Inflammatory macrophage treated with lipopolysaccharide for 1 hour (primary cell): ENCODE measurements around the gene EIF4G2.

ENCODE experiments used
- DNase-seq, 2 donors: peaks; one replicate each; pipeline ENCODE4 v3.0.0-alpha.2; 2020 to 2022

EIF4G2 gene

GRCh38 chr11:10807493-10808234 lies 1.1 kb downstream of the EIF4G2 start:
- peak; percentile 69 to 83 for DNase-seq

DNA sequence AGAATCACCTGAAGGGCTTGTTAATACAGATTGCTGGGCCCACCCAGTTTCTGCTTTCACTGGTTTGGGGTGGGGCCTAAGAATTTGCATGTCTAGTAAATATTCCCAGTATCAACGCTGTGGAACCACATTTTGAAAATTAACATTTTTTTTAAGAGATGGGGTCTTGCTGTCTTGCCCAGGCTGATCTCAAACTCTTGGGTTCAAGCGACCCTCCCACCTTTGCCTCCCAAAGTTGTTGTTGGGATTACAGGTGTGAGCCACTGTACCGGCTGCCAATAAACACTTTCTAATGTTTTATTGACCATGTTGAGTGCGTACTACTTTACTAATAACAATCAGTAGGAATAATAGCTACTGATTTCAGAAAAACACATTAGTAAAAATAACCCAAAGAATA lies 2.5 kb downstream of the EIF4G2 start:
- no peak for DNase-seq

GRCh38 chr11:10805741-10806140 lies 3.0 kb downstream of the EIF4G2 start:
- DNase-seq = no peak

DNA sequence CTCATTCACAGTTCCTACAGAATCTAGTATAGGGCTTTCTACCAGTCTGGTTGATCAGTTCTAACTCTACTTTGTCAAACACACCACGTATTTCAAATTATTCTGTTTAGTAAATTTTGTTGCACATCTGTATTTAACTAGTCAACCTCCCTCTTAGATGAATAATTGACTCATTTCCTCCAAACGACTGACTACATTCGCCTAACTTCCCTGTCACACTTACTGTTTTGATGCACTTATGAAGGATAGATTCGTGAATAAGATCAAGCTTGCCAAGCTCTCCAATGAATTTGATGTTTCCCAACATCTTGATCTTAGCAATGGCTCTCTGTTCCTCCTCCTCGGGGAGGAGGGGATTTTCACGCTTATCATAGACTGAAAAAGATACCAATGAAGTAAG lies 5.0 kb downstream of the EIF4G2 start:
- no peak for DNase-seq

DNA sequence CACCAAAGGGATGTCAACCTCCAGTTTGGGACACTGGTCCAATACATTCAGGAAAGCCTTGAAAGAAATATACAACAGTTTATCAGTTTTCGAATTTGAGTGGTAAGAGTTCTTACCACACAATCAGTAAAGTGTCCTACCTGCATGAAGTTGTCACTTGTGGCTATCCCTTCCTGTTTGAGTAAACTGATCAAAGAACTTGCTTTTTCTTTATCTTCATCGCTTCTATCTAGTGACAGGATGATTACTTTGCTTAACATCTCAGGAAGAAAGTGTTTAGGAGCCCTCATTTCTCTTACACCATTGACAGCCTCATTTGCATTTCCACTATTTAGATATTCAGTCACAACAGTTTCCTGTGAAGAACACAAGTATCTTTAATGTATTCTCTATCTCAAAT lies 8.4 kb downstream of the EIF4G2 start:
- no peak for DNase-seq

DNA sequence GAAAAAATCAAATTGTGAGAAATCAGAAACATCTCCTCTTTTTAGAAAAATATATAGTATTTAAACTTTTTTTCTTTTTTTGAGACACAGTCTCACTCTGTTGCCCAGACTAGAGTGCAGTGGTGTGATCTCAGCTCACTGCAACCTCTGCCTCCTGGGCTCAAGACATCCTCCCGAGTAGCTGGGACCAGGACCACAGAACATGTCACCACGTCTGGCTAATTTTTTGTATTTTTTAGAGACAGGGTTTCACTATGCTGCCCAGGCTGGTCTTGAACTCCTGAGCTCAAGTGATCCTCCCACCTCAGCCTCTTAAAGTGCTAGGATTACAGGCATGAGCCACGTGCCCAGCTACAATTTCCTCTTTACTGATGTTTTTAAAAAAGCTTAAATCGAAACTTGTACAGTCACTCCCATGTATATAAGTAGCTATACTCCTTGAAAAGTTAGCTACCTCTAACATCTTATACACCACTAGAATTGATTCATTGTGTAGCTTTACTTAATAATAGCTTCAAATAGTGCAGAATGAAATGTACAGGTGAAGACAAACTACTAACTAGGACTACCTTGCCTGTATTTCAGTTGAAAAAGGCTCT lies 10.3 kb downstream of the EIF4G2 start:
- DNase-seq = peak; percentile 33 to 41

- peak; percentile 78 to 84 for DNase-seq
These were observed 11.2 kb downstream of the EIF4G2 start for GRCh38 chr11:10797531-10797930.

DNA sequence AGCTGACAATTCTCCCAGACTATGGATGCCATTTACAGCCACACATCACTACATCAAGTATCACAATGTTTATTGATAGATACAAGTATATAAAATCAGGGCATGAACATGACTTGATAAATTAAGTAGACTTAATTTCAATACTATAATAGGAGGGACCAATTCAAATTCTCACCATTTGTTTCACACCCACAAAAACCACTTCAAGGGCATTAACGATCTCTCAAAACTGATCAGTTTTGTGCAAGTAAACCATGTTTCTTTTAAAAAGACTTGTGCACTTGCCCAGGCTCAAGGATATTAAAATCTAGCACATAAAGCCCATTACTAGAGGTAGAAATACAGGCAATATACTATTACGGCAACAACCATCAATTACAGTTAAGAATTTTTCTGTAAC lies 11.7 kb downstream of the EIF4G2 start:
- no peak for DNase-seq

DNA sequence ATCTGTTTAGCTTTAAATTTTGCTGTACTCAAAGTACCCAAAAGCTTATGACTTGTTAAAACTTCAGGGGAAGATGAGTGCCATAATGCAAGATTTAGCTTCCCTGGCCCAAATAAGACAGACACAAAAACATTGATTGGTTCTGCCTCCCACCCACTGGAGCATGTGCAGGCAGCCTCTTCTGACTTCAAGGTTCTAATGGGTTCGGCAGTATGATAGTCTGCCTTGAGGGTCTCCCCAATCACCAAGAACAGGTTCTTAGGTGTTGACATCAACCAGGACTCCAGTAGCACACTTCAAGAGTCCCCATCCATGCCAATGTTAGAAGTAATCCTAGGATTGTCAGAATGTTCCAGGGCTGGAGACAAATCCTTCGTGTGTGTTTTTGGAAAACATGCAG lies 12.5 kb downstream of the EIF4G2 start:
- no peak for DNase-seq

- DNase-seq = no peak
These were observed 15.1 kb downstream of the EIF4G2 start for GRCh38 chr11:10793470-10794255.

GRCh38 chr11:10792385-10793068 lies 16.2 kb downstream of the EIF4G2 start:
- DNase-seq = peak; percentile 61 to 89

DNA sequence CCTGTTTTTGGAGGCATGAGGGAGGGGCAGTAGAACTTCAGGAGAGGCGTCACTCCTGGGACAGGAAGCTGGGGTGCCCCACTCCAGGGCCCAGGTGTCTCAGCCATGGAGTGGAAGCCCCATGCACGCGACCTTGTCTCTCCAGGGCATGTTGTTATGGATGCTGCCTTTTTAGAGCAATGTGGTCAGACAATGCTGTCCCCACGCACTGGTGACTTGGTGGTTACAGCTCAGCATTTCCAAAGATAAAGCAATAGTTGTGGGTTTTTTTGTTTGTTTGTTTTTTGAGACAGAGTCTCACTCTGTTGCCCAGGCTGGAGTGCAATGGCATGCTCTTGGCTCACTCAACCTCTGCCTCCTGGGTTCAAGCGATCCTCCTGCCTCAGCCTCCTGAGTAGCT lies 22.3 kb downstream of the EIF4G2 start:
- DNase-seq = peak in 1 of 2 donors; percentile 33

GRCh38 chr11:10785146-10785474 lies 23.6 kb downstream of the EIF4G2 start:
- DNase-seq = no peak

DNA sequence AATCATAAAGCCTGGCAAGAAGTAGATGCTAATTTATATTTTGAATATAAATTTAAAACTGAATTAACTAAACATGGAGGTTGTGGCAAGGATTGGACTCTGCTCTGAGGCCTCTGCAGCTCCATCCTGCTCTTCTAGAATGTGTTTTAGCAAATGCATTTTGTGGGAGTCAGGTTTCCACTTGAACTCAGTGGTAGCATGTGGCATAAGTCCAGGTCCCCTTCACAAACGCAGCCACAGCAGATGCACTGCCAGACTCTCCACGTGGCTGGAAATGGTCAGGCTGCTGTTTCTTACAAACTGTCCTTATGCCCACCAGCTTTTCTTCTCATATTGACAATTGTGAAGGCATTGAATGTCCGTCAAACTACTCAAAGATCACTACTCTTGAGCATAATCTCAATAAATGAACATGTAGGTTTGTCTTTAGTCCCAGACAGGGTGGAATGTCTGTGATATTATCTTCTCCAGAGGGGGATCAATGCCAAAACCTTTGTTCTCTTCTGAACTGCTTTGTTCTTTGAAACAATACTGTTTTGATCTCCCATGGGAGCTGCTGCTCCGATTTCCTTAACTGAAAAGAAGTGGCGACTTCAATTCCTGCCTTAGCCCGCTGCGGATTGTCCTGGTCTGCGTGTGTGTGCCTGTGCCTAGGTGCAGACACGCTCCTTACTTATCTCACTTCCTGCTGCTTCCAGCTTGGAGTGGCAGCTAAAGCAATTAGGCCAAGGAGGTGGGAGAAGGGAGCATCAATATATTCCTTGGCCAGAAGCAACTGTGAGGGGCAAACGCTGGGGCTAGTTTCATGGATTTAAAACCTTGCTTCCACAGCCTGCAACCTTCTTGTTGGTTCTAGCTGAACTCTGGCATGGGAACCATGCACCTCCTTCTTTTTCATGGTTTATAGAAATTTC lies 24.2 kb downstream of the EIF4G2 start:
- DNase-seq = no peak

DNA sequence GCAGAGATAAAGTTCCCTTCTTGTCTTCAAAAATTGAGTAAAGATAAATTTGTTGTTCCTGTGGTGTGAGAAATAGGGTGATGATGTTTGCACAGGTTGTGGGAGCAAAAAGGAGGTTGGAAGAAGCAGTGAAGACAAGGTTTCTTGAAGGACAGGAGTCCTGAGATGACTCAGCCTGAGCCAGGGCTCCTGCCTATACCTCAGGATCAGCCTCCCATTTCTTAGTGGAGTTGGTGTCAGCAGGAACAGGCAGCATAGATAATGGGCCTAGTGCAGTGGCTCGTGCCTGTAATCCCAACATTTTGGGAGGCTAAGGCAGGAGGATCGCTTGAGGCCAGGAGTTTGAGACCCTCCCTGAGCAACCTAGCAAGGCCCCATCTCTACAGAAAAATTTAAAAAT lies 28.7 kb downstream of the EIF4G2 start:
- DNase-seq = no peak

- DNase-seq = no peak
These were observed 29.6 kb downstream of the EIF4G2 start for GRCh38 chr11:10779086-10779485.

GRCh38 chr11:10778217-10778970 lies 30.3 kb downstream of the EIF4G2 start:
- no peak for DNase-seq

- peak; percentile 26 to 43 for DNase-seq
These were observed 30.9 kb downstream of the EIF4G2 start for GRCh38 chr11:10777806-10778205.

DNA sequence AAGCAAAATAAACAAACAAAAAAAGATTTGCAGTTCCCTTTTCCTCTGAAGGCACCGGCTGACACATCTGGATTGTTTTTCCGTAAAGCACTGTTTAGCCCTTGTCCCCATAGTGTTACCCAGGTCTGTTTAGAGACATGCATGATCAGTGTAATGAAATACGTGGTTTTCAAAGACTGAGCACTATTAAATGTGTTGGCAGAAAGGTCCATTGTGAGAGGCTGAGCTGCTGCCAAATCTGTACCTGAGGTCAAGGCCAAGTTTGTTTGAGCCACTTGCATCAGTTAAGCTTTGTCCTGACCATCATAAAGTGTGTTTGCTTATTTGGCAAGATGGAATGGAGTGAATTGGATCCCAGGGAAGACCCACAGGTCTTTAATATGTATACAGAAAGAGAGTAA lies 31.3 kb downstream of the EIF4G2 start:
- DNase-seq = no peak

GRCh38 chr11:10774811-10775210 lies 33.9 kb downstream of the EIF4G2 start:
- DNase-seq = no peak

GRCh38 chr11:10771457-10771856 lies 37.3 kb downstream of the EIF4G2 start:
- no peak for DNase-seq
